ENCODE results near the gene OR5B2. TPM values are rescaled to one million over a fixed set of nuclear protein-coding genes. Genes with fewer than 3 reads are reported as not detected.
"Not testable (repeated sequence)": the region's sequence is repeated elsewhere in the genome, so short reads cannot be mapped to it uniquely, and the experiment has no call there.

OR5B2 gene
- total RNA-seq, 6 donors from 2014 or later = not detected

GRCh38 chr11:58433638-58434203, 5.8 kb upstream of the OR5B2 start:
- TF ChIP-seq POLR2AphosphoS5 (IDR thresholded peaks at IDR 0.05) = no peak
- TF ChIP-seq CTCF (IDR thresholded peaks at IDR 0.05) = no peak
- TF ChIP-seq EP300 (IDR thresholded peaks at IDR 0.05) = no peak
- TF ChIP-seq POLR2A (IDR thresholded peaks at IDR 0.05) = no peak
- H3K4me3 ChIP-seq = no peak overlapping the region
- H3K27ac ChIP-seq = no peak overlapping the region
- ATAC-seq (ENCODE audit: low FRiP score in 2 of 2) = no peak
- no peaks in the 10 kb centered on the region for H3K27me3 ChIP-seq
- 62 to 70% methylated on average over 3 of the region's 3 CpGs for WGBS, 2 donors
- no peaks in the 10 kb centered on the region for H3K36me3 ChIP-seq
- H3K4me1 ChIP-seq = no peaks in the 10 kb centered on the region
- no peak for DNase-seq
- H3K9me3 ChIP-seq = peaks cover 0 to 8% (median 0%) of the 10 kb centered on the region in 4 donors

- Histone ChIP-seq H3K4me3 (no peak overlapping the region), H3K36me3 (no peaks in the 10 kb centered on the region), H3K27me3 (no peaks in the 10 kb centered on the region), H3K4me1 (no peaks in the 10 kb centered on the region), H3K9me3 (no peaks in the 10 kb centered on the region), H3K27ac (no peak overlapping the region)
- ATAC-seq (ENCODE audit: low FRiP score in 2 of 2) = no peak
- no peak for TF ChIP-seq EP300 (IDR thresholded peaks at IDR 0.05)
- TF ChIP-seq POLR2A (IDR thresholded peaks at IDR 0.05) = no peak
- TF ChIP-seq CTCF (IDR thresholded peaks at IDR 0.05) = no peak
- no peak for TF ChIP-seq POLR2AphosphoS5 (IDR thresholded peaks at IDR 0.05)
- WGBS, 2 donors = 59% methylated on average over 1 of the region's 1 CpG
- no peak for DNase-seq
Observed at GRCh38 chr11:58429273-58429672, 1.4 kb upstream of the OR5B2 start.

- DNase-seq = no peak
- Histone ChIP-seq H3K27me3 (no peaks in the 10 kb centered on the region), H3K4me3 (no peak within 1 kb of the TSS), H3K27ac (no peak within 1 kb of the TSS), H3K9me3 (peaks cover 0 to 16% (median 8%) of the 10 kb centered on the region in 4 donors), H3K36me3 (no peaks in the 10 kb centered on the region), H3K4me1 (no peaks in the 10 kb centered on the region)
- ATAC-seq (ENCODE audit: low FRiP score in 2 of 2) = no peak
- 54 to 69% methylated on average over 1 of the region's 1 CpG for WGBS, 2 donors
- TF ChIP-seq POLR2AphosphoS5 (IDR thresholded peaks at IDR 0.05) (no peak), CTCF (IDR thresholded peaks at IDR 0.05) (no peak), EP300 (IDR thresholded peaks at IDR 0.05) (no peak)
Observed at GRCh38 chr11:58406774-58407173, 21.1 kb downstream of the OR5B2 start, which contains the start of gene OR5B3. OR5B3 (minus strand) TSS chr11:58406874; CDS start chr11:58403409, 3,465 bp downstream.

GRCh38 chr11:58399622-58400021, 28.3 kb downstream of the OR5B2 start:
- not testable (repeated sequence) for H3K27ac ChIP-seq; H3K4me3 ChIP-seq; H3K27me3 ChIP-seq; H3K9me3 ChIP-seq; H3K4me1 ChIP-seq; ATAC-seq (ENCODE audit: low FRiP score in 2 of 2); H3K36me3 ChIP-seq; DNase-seq
- WGBS, 2 donors = 100% methylated on average over 1 of the region's 2 CpGs; no CpG with 5 or more reads in 1 of the 2 donors

- WGBS, 2 donors = 53 to 85% methylated on average over 2 of the region's 2 CpGs
- no peak overlapping the region for H3K27ac ChIP-seq
- no peaks in the 10 kb centered on the region for H3K4me1 ChIP-seq
- no peaks in the 10 kb centered on the region for H3K36me3 ChIP-seq
- no peak for DNase-seq
- no peak for TF ChIP-seq EP300 (IDR thresholded peaks at IDR 0.05)
- TF ChIP-seq POLR2AphosphoS5 (IDR thresholded peaks at IDR 0.05) = no peak
- no peak for TF ChIP-seq CTCF (IDR thresholded peaks at IDR 0.05)
- TF ChIP-seq POLR2A (IDR thresholded peaks at IDR 0.05) = no peak
- ATAC-seq (ENCODE audit: low FRiP score in 2 of 2) = no peak
- H3K27me3 ChIP-seq = no peaks in the 10 kb centered on the region
- peaks cover 0 to 5% (median 0%) of the 10 kb centered on the region in 4 donors for H3K9me3 ChIP-seq
- H3K4me3 ChIP-seq = no peak overlapping the region
Observed at GRCh38 chr11:58395581-58395980, 32.3 kb downstream of the OR5B2 start.

Measured in upper lobe of left lung (tissue), 6 donors.